GM18520 (cell line): ENCODE results near the gene CENPC.
"Not testable (repeated sequence)": the region's sequence is repeated elsewhere in the genome, so short reads cannot be mapped to it uniquely, and the experiment has no call there.

Experiments used
- ATAC-seq: cut with Tn5 transposase; IDR thresholded peaks from one replicate; pipeline ENCODE4 v1.9.1; 2021; ENCODE audit not compliant: unreplicated experiment

The CENPC gene

GRCh38 chr4:67480810-67481209 lies 64.5 kb downstream of the CENPC start:
- no peak for ATAC-seq

GRCh38 chr4:67475155-67475554 lies 70.1 kb downstream of the CENPC start:
- ATAC-seq, result no peak

DNA sequence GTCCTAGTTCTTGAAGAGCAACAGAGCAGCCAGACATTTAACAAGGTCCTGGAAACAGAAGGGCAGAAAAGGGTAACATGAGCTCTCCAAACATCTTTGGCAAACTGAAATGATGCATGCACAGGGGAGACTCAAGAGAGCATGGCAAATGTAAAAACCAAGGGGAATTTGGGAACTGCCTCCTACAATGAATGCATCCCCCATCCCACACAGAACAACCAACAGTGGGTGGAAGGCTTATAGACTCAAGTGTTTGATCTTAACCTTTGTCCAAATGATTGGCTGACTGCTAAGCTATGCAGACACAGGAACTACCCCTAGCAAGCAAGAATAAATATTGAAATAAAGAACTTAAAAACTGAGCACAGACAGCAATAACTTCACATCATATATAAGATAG lies 74.4 kb downstream of the CENPC start:
- no peak for ATAC-seq

GRCh38 chr4:67468830-67469229 lies 76.5 kb downstream of the CENPC start:
- no peak for ATAC-seq

DNA sequence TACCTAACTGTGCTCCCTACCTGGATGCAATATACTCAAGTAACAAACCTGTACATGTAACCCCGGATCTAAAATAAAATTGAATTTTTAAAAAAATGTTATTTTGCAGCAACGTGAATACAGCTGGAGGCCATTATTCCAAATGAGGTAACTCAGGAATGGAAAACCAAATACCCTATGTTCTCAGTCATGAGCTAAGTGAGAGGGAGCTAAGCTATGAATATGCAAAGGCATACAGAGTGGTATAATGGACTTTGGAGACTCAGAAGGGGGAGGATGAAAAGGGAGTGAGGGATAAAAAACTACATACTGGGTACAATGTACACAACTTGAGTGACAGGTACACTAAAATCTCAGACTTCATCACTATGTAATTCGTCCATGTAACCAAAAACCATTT lies 78.6 kb downstream of the CENPC start:
- no peak for ATAC-seq

DNA sequence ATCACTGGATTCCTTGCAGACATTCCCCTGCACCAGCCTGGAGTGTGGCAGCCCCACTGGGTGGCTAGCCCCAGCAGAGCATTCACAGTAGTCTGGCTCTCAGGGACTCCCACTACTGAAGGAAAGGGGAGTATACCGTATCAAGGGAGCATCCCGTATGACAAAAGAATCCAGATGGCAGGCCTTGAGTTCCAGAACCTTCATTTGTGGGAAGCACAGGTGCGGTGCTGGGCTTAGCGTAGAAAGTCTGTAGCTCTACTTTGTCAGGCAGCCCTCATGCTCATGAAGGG lies 79.6 kb downstream of the CENPC start:
- ATAC-seq, result no peak

DNA sequence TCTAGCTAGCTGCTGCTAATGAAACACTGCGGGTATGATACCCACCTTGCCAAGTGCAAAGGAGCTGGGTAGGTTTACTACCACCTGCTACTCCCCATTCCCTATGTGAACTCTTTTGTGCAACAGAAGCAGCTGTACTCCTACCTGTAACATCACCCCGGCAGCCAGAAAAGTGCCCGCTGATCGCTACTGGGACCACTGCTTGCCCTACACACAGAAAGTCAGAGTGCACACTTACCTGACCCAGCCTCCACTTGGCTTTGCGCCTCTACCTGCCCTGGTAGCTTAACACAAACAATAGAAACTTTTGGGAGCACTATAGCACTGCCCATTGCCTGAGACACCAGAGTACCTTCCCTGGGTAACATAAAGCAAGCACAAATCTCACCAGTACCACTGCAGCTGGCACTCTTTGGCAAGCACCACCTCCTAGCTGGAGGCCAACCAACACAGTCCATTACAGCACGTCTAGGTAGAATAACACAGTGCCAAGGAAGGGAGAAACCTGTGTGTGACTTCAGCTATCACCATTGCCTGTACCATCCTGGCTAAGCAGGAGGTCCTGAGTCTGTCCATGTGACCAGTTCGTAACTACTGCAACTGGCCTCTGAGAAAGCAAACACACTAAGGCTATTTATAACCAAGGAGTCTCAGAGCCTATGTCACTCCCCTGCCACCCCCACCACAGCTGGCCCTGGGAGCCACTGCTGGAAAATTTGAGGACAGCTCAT lies 80.1 kb downstream of the CENPC start:
- no peak for ATAC-seq

- no peak for ATAC-seq
Measured at GRCh38 chr4:67460574-67460973, 84.7 kb downstream of the CENPC start.

DNA sequence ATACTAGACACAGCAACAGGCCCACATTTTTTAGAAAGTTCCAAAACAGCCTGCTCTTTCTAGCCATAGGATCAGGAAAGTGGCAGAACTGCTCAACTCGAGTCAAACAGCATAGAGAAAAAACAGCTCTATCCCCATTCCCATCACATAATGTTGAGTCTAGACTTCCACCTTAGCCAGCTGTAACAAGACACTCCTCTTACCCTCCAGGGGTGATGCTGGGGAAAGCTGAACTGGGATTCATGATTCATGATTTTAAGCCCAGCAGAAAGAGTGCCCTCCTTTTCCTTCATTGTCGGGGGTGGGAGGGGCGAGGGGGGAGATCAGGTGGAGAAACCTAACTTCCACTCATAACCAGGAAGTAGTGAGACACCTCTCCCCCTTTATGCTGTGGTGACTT lies 86.1 kb downstream of the CENPC start:
- ATAC-seq, result no peak

- ATAC-seq, result no peak
Measured at GRCh38 chr4:67456577-67457196, 88.6 kb downstream of the CENPC start.

DNA sequence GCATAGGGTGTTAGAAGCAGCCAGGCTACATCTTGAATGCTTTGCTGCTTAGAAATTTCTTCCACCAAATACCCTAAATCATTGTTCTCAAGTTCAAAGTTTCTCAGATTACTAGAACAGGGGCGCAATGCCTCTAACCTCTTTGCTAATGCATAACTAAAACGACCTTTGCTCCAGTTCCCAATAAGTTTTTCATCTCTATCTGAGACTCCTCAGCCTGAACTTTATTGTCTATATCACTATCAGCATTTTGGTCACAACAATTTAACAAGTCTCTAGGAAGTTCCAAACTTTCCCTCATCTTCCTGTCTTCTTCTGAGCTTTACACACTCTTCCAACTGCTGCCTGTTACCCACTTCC lies 92.5 kb downstream of the CENPC start:
- not testable (repeated sequence) for ATAC-seq

- ATAC-seq, result no peak
Measured at GRCh38 chr4:67452100-67452845, 93.0 kb downstream of the CENPC start.

DNA sequence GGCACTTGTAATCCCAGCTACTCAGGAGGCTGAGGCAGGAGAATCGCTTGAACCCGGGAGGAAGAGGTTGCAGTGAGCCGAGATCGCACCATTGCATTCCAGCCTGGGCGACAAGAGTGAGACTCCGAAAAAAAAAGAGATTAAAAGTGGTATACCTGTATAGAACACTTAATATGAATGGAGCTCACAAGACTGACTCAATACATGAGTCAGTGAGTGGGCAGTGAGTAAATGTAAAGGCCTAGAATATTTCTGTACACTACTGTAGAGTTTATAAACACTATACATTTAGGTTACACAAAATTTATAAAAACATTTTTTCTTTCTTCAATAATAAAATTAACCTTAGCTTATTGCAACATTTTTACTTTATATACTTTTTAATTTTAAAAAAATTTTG lies 93.8 kb downstream of the CENPC start:
- no peak for ATAC-seq

GRCh38 chr4:67448621-67449020 lies 96.7 kb downstream of the CENPC start:
- ATAC-seq, result no peak

DNA sequence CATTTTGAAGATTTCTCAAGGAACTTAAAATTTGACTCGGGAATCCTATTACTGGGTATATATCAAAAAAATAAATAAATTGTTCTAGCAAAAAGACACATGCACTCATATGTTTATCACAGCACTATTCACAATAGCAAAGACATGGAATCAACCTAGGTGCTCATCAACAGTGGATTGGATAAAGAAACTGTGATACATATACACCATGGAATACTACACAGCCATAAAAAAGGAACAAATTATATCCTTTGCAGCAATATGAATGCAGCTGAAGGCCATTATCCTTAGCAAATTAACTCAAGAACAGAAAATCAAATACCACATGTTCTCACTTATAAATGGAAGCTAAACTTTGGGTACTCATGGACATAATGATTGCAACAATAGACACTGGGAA lies 97.4 kb downstream of the CENPC start:
- ATAC-seq, result no peak

GRCh38 chr4:67446811-67447210 lies 98.5 kb downstream of the CENPC start:
- ATAC-seq, result no peak

GRCh38 chr4:67445881-67446280 lies 99.4 kb downstream of the CENPC start:
- ATAC-seq, result not testable (repeated sequence)

DNA sequence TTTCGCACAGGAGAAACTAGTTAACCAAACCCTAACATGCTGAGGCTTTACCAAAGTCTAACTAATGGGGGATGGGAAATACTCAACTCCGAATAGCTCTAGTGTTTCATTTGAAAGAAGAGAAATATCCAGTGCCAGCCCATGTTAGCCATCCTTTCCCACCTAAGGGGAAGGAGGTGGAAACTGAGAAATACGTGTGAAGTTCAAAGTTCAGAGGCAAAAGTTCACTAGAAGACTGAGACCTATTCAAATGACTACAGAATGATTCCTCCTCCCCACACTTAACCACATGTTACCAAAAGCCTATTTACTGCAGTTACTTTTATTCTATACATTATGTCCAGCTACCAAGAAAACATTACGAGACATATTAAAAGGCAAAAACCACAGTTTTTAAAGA lies 106.3 kb downstream of the CENPC start:
- no peak for ATAC-seq

GRCh38 chr4:67437974-67438713 lies 107.2 kb downstream of the CENPC start:
- no peak for ATAC-seq

DNA sequence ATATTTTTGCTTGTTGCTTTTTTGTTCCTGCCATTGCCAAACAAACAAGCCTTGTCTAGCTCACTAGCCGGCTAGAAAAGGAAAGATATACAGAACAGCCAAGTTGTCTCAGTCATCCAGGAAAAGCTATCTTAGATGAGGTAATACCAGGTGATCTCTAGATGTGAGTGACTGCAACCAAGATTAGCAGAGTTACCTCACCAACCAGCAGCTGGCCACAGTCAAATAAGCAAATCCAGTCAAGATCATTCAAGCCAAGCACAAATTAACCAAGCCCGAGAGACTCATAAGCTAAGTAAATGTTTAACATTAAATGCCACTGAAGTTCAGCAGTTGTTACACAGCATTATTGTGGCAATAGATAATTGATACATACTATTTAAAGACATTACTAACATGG lies 108.6 kb downstream of the CENPC start:
- peak; percentile 62 for ATAC-seq

DNA sequence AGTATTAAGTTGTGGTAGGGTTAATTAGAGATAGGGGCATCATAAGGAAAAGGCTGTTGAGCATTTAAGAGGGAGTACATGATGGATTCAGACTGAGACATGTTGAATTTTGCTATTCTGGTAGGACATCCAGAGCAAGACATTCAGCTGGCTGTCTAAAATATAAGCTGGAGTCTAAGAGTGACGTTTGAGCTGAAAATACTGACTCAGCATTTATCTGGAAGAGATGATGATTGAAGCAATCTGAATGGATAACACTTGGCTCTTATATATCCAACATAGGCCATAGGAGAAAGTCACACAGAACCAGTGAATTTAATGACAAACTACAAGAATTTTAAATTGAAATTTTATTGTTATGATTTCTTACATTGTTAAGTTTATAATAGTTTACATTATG lies 114.3 kb downstream of the CENPC start:
- no peak for ATAC-seq

DNA sequence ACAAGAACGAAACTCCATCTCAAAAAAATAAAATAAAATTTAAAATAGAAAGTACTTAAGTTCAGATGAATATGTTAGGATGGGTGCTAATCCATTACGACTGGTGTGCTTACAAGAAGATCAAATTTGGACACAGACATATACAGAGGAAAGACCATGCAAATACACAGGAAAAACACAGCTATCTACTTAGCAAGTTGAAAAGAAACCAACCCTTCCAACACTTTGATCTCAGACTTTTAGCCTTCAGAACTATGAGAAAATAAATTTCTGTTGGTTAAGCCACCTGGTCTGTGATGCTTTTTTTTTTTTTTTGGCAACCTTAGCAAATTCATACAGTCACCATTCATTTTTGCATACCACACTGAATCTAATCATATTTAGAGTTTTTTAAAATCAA lies 116.5 kb downstream of the CENPC start:
- no peak for ATAC-seq
